CD4-positive, alpha-beta T cell treated with Interleukin-12 subunit alpha and Interleukin-12 subunit beta, for 1 hour (primary cell): ENCODE results near the gene DNAH9.

Experiments used
- DNase-seq: peaks from one replicate; pipeline ENCODE4 v3.0.0-alpha.2; 2020

DNAH9 gene

GRCh38 chr17:11598274-11599221, at the start of gene DNAH9:
Gene DNAH9 (plus strand): TSS chr17:11598470. CDS start chr17:11598499, 29 bp downstream.
- DNase-seq = no peak

GRCh38 chr17:11550431-11550830, 47.8 kb upstream of the DNAH9 start:
- no peak for DNase-seq

- no peak for DNase-seq
Observed at GRCh38 chr17:11551442-11551841, 46.8 kb upstream of the DNAH9 start.

- no peak for DNase-seq
Observed at GRCh38 chr17:11553135-11553534, 45.1 kb upstream of the DNAH9 start.

- no peak for DNase-seq
Observed at GRCh38 chr17:11554042-11554441, 44.2 kb upstream of the DNAH9 start.

GRCh38 chr17:11554542-11554941, 43.7 kb upstream of the DNAH9 start:
- DNase-seq = no peak

GRCh38 chr17:11555530-11555929, 42.7 kb upstream of the DNAH9 start:
- DNase-seq = no peak

- DNase-seq = no peak
Observed at GRCh38 chr17:11557727-11558452, 40.4 kb upstream of the DNAH9 start.

GRCh38 chr17:11558681-11559234, 39.5 kb upstream of the DNAH9 start:
- no peak for DNase-seq

- DNase-seq = no peak
Observed at GRCh38 chr17:11559601-11560000, 38.7 kb upstream of the DNAH9 start.

- no peak for DNase-seq
Observed at GRCh38 chr17:11561281-11561680, 37.0 kb upstream of the DNAH9 start.

- DNase-seq = no peak
Observed at GRCh38 chr17:11561702-11562101, 36.6 kb upstream of the DNAH9 start.

- DNase-seq = no peak
Observed at GRCh38 chr17:11564589-11565380, 33.5 kb upstream of the DNAH9 start.

GRCh38 chr17:11565591-11565990, 32.7 kb upstream of the DNAH9 start:
- no peak for DNase-seq

GRCh38 chr17:11578998-11579397, 19.3 kb upstream of the DNAH9 start:
- DNase-seq = no peak

- no peak for DNase-seq
Observed at GRCh38 chr17:11580677-11581076, 17.6 kb upstream of the DNAH9 start.

GRCh38 chr17:11582217-11582616, 16.1 kb upstream of the DNAH9 start:
- no peak for DNase-seq

GRCh38 chr17:11583306-11583992, 14.8 kb upstream of the DNAH9 start:
- DNase-seq = no peak

GRCh38 chr17:11589716-11590115, 8.6 kb upstream of the DNAH9 start:
- DNase-seq = no peak

GRCh38 chr17:11601661-11602060, 3.4 kb downstream of the DNAH9 start:
- DNase-seq = no peak

- DNase-seq = no peak
Observed at GRCh38 chr17:11608396-11608795, 10.1 kb downstream of the DNAH9 start.

GRCh38 chr17:11610999-11611566, 12.8 kb downstream of the DNAH9 start:
- DNase-seq = no peak
